Prostate gland (tissue), 2 donors: Measurements from ENCODE around the gene NOP56. TPM values are rescaled to one million over a fixed set of nuclear protein-coding genes. Genes with fewer than 3 reads are reported as not detected.

Experiments used
- DNase-seq: peaks from one replicate; pipeline ENCODE4 v3.0.0-alpha.2; 2019; ENCODE audit warnings: low spot score
- H3K27ac ChIP-seq, 2 donors: fragments of 200-600 bp; sonication (generic); 2 replicates each; pipeline ENCODE4 v1.5.1; 2017 to 2019
- H3K27me3 ChIP-seq: fragments of 200-600 bp; sonication (generic); replicated peaks from 2 replicates; pipeline ENCODE4 v1.5.1; 2019; ENCODE audit not compliant: insufficient read depth
- H3K36me3 ChIP-seq, 2 donors: fragments of 200-600 bp; sonication (generic); 1 replicate in 1 of 2; 2 replicates in 1 of 2; pipeline versions ENCODE4 v1.5.1 to v1.8.1; 2017 to 2019
- H3K4me1 ChIP-seq: fragments of 200-600 bp; sonication (generic); replicated peaks from 2 replicates; pipeline ENCODE4 v1.5.1; 2019
- H3K4me3 ChIP-seq, 2 donors: fragments of 200-600 bp; sonication (generic); 2 replicates each; pipeline ENCODE4 v1.5.1; 2017 to 2019
- H3K9me3 ChIP-seq: fragments of 200-600 bp; sonication (generic); 2 replicates; pipeline ENCODE4 v1.5.1; 2017
- POLR2A ChIP-seq: fragments of 450-650 bp; IDR thresholded peaks from one replicate; pipeline ENCODE4 v1.6.1; 2016; ENCODE audit warnings: antibody characterized with exemption, mild to moderate bottlenecking
- POLR2AphosphoS5 ChIP-seq: sonication (generic); formaldehyde crosslinking; IDR thresholded peaks from one replicate; pipeline ENCODE4 v1.6.1; 2017; ENCODE audit warnings: antibody characterized with exemption
- WGBS: methylation state at CpG from one replicate; pipeline ENCODE4 v1.1.5; 2018; 5-methylcytosine and 5-hydroxymethylcytosine counted together
- intact Hi-C: fragments of 100-400 bp; cut with DNase I; formaldehyde crosslinking; loops from one replicate; pipeline ENCODE4 v1.14.2; 2022
- total RNA-seq, 2 donors: library from RNA; depleted of rRNA; stranded (reverse); fragments of >200 nt; gene quantifications; one replicate each; pipeline ENCODE4 v1.1.0, GENCODE V29; 2016
- TF ChIP-seq, protein P1 (sequence below), 4 experiments: fragments of 200-600 bp in 2 of 4; fragments of 450-650 bp in 2 of 4; sonication (generic) in 2 of 4; IDR thresholded peaks; 1 replicate in 3 of 4; 2 replicates in 1 of 4; pipeline ENCODE4 v1.5.1; 2016 to 2019; ENCODE audit warnings: antibody characterized with exemption in 4 of 4, mild to moderate bottlenecking in 2 of 4, moderate library complexity in 2 of 4

NOP56 gene
- total RNA-seq, 2 donors from 2014 or later, result 50.8 to 108 TPM

DNA sequence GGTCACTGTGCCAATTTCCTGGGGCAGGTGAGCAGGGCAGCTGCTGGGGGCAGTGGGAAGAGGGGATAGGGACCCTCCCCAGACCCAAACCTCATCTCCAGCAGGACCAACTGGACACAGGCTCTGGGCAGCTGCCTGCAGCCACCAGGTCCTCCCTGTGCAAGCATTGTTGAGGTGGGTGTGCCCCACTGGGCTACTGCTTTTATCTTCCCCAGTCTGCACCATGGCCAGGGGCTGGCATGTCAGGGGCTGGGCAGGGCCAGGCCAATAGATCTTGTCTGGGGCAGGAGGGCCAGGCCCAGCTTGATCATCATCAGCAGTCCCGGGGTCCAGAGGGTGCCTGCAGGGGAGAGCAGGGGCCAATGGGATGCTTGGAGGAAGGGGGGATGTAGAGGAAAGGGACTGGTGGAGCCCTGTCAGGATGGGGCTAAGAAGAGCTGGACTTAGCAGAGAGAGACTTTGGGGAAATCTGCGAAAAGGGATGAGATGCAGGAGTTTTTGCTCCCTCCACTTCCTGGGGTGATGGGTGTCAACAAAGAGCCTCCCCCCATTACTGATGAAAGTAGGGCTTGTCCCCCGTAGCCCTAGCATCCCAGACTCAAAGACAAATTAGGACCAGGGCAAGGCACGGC is 45.9 kb downstream of the NOP56 start:
- TF ChIP-seq POLR2A, result no peak
- TF ChIP-seq, protein P1, sequence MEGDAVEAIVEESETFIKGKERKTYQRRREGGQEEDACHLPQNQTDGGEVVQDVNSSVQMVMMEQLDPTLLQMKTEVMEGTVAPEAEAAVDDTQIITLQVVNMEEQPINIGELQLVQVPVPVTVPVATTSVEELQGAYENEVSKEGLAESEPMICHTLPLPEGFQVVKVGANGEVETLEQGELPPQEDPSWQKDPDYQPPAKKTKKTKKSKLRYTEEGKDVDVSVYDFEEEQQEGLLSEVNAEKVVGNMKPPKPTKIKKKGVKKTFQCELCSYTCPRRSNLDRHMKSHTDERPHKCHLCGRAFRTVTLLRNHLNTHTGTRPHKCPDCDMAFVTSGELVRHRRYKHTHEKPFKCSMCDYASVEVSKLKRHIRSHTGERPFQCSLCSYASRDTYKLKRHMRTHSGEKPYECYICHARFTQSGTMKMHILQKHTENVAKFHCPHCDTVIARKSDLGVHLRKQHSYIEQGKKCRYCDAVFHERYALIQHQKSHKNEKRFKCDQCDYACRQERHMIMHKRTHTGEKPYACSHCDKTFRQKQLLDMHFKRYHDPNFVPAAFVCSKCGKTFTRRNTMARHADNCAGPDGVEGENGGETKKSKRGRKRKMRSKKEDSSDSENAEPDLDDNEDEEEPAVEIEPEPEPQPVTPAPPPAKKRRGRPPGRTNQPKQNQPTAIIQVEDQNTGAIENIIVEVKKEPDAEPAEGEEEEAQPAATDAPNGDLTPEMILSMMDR (IDR thresholded peaks at IDR 0.05), result no peak
- no peak for TF ChIP-seq POLR2AphosphoS5
- Histone ChIP-seq H3K27ac (no peak overlapping the region), H3K27me3 (no peaks in the 10 kb centered on the region), H3K36me3 (no peaks in the 10 kb centered on the region), H3K9me3 (no peaks in the 10 kb centered on the region), H3K4me1 (no peaks in the 10 kb centered on the region), H3K4me3 (no peak overlapping the region)
- intact Hi-C loops, result loop anchor here (10.0 kb wide), 1 partner anchor 146 kb away; the partner anchor contains the start of genes PCED1A and VPS16
- DNase-seq, result peak; percentile 2
- 79% methylated on average over 4 of the region's 4 CpGs for WGBS

DNA sequence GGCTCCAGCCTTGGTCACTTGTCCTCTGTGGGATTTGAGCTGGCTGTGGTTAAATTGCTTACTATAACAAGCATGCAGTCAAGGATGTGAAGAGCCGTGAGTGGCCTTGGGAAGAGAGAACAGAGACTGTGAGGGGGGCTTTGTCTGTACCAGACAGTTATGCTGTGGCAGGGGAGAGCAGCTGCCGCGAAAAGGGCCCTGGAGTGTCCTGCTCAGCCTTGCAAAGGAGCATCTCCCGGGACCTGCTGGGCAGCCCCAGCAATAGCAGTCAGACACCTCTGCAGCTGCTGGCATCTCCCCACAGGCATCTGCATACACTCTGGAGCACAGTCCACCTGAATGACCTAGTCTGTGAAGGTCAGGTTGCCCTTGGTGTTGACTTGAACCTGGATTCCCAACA is 46.5 kb downstream of the NOP56 start:
- intact Hi-C loops, result loop anchor here (10.0 kb wide), 1 partner anchor 146 kb away; the partner anchor contains the start of genes PCED1A and VPS16

DNA sequence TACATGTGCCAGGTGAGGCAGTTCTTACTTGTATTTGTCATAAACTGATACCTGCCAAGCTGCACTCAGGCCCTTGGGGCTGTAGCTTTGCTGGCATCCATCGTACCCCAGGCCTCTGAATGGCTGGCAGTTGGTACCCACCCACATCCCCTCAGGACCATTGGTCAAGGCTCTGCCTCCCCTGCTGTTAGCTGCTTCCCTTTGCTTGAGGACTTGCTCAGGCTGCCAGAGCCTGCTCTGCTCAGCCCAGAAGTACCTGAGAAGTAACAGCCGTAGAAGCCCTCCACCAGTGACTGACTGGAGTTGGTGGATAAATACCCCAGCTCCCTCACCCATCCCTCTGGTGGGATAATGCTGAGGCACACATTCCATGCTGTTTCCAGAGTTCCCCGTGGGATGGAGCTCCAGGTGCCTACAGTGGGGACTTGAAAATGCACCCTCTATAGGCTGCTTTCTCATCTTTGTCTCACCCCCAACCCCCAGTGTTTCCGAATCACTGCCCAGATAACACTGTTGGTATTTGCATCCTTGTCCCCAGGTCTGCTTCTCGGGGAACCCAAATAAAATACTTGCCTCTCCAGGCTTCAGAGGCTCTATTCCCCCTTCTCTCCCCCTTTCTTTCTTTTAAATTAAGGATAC is 47.5 kb downstream of the NOP56 start:
- H3K9me3 ChIP-seq, result no peaks in the 10 kb centered on the region
- no peak for TF ChIP-seq POLR2A
- TF ChIP-seq POLR2AphosphoS5, result no peak
- TF ChIP-seq, protein P1 (IDR thresholded peaks at IDR 0.05), result no peak
- H3K27ac ChIP-seq, result no peak overlapping the region
- no peaks in the 10 kb centered on the region for H3K4me1 ChIP-seq
- H3K4me3 ChIP-seq, result no peak overlapping the region
- H3K27me3 ChIP-seq, result no peaks in the 10 kb centered on the region
- intact Hi-C loops, result loop anchor here (10.0 kb wide), 1 partner anchor 145 kb away; the partner anchor contains the start of genes PCED1A and VPS16
- no peaks in the 10 kb centered on the region for H3K36me3 ChIP-seq
- DNase-seq, result no peak
- WGBS, result 73% methylated on average over 5 of the region's 5 CpGs

More for the DNA sequence above, 46.5 kb downstream of the NOP56 start:
- 76% methylated on average over 4 of the region's 4 CpGs for WGBS
- peak; percentile 1 for DNase-seq
- H3K9me3 ChIP-seq, result no peaks in the 10 kb centered on the region
- H3K27me3 ChIP-seq, result no peaks in the 10 kb centered on the region
- no peaks in the 10 kb centered on the region for H3K36me3 ChIP-seq
- no peaks in the 10 kb centered on the region for H3K4me1 ChIP-seq
- no peak overlapping the region for H3K4me3 ChIP-seq
- no peak overlapping the region for H3K27ac ChIP-seq
- TF ChIP-seq POLR2AphosphoS5 (no peak), POLR2A (no peak)
- TF ChIP-seq, protein P1 (IDR thresholded peaks at IDR 0.05), result no peak

DNA sequence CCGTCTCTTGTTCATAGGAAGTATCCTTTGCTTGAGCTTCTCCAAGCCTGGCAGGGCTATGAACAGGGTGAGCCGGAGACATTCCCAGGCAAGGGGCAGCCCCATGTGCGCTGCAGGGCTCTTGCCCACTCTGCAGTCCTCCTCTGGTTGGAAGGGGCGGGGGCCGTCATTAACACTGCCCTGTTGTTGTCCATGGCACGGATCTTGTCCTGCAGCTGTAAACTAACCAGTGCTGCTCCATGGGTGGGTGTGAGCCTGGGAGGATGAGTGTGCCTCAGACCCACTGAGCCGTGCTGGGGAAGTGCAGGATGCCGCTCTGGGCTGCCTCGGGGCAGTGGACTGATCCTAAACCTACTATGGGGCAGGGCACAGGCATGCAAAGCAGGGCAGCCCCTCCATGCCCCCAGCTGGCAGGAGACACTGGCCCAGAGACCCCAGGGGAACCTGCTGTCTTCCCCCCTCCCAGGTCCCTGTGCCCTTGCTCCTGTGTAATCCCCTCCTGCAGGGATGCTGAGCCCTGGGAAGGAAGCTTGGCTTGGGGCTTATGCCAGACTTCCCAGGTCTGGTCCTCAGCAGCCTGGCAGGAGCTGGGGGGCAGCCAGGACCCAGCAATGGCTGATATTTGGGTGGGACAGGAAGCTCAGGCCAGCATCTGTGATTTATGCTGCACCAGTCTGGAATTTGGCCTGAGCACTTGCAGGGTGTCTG is 48.6 kb downstream of the NOP56 start:
- TF ChIP-seq POLR2A, result no peak
- TF ChIP-seq POLR2AphosphoS5, result no peak
- TF ChIP-seq, protein P1 (IDR thresholded peaks at IDR 0.05), result no peak
- no peak overlapping the region for H3K4me3 ChIP-seq
- intact Hi-C loops, result no loop called here
- no peak for DNase-seq
- no peaks in the 10 kb centered on the region for H3K4me1 ChIP-seq
- 67% methylated on average over 9 of the region's 9 CpGs for WGBS
- H3K9me3 ChIP-seq, result no peaks in the 10 kb centered on the region
- no peaks in the 10 kb centered on the region for H3K27me3 ChIP-seq
- H3K27ac ChIP-seq, result no peak overlapping the region
- H3K36me3 ChIP-seq, result no peaks in the 10 kb centered on the region
